SH-SY5Y (cell line): Measurements from ENCODE around the gene INO80E.

Experiments used
- GATA2 ChIP-seq: IDR thresholded peaks from 2 replicates; pipeline ENCODE4 v1.6.1; 2011; ENCODE audit warnings: mild to moderate bottlenecking, low read depth, low read length
- GATA3 ChIP-seq: IDR thresholded peaks from 2 replicates; pipeline ENCODE4 v1.6.1; 2011; ENCODE audit warnings: low read depth, mild to moderate bottlenecking, low read length, moderate library complexity

GRCh38 chr16:29978564-29979270 lies 17.3 kb upstream of the INO80E start:
- TF ChIP-seq GATA3 (no peak), GATA2 (no peak)
